Loucy (cell line): ENCODE data around the gene NID1.

Experiments
- CTCF ChIP-seq: fragments of 200-600 bp; sonication (generic); conservative IDR thresholded peaks from 2 replicates; pipeline ENCODE4 v1.5.1; 2014; ENCODE audit warnings: mild to moderate bottlenecking, antibody characterized with exemption, low read length
- EZH2phosphoT487 ChIP-seq: fragments of 200-600 bp; IDR thresholded peaks from 2 replicates; pipeline ENCODE4 v1.6.1; 2018; ENCODE audit warnings: antibody characterized with exemption, mild to moderate bottlenecking, moderate library complexity, borderline replicate concordance

DNA sequence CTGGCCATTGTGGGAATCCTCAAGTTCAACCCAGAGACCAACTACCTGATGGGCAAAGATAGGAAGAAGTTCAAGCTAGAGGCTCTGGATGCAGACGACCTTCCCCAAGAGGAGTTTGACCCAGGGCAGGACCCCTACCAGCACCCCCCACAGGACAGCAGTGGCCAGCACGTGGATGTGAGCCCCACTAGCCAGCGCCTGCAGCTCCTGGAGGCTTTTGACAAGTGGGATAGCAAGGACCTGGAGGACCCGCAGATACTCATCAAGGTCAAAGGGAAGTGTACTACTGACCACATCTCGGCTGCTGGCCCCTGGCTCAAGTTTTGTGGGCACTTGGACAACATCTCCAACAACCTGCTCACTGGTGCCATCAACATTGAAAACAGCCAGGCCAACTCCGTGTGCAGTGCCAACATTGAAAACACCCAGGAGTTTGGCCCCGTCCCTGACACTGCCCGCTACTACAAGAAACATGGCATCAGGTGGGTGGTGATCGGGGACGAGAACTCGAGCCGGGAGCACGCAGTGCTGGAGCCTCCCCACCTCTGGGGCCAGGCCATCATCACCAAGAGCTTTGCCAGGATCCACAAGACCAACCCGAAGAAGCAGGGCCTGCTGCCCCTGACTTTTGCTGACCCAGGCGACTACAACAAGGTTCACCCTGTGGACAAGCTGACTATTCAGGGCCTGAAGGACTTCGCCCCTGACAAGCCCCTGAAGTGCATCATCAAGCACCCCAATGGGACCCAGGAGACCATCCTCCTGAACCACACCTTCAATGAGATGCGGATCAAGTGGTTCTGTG is 46.8 kb upstream of the NID1 start:
- TF ChIP-seq CTCF (no peak), EZH2phosphoT487 (no peak)
